Vagina (tissue), 2 donors: ENCODE measurements around the gene SLC36A3.

Experiments
- CTCF ChIP-seq, 3 experiments: fragments of 450-650 bp in 2 of 3; fragments of 200-600 bp in 1 of 3; sonication (generic) in 1 of 3; IDR thresholded peaks; one replicate each; pipeline ENCODE4 v1.5.1; 2017 to 2019; ENCODE audit warnings: antibody characterized with exemption in 3 of 3, mild to moderate bottlenecking in 2 of 3, moderate library complexity in 2 of 3
- POLR2A ChIP-seq, 2 donors: fragments of 450-650 bp; IDR thresholded peaks; one replicate each; pipeline ENCODE4 v1.6.1; 2017; ENCODE audit warnings: antibody characterized with exemption in 2 of 2, mild to moderate bottlenecking in 2 of 2, moderate library complexity in 2 of 2
- POLR2AphosphoS5 ChIP-seq, 2 donors: sonication (generic); formaldehyde crosslinking; IDR thresholded peaks; one replicate each; pipeline ENCODE4 v1.9.0; 2017; ENCODE audit warnings: antibody characterized with exemption in 2 of 2, mild to moderate bottlenecking in 2 of 2, low read depth in 1 of 2; ENCODE audit not compliant: insufficient read depth in 1 of 2

- TF ChIP-seq CTCF (IDR thresholded peaks at IDR 0.05) (no peak), POLR2A (IDR thresholded peaks at IDR 0.05) (no peak), POLR2AphosphoS5 (IDR thresholded peaks at IDR 0.05; ENCODE audit: insufficient read depth in 1 of 2, low read depth in 1 of 2) (no peak)
Observed at GRCh38 chr5:151244206-151244605, 59.4 kb downstream of the SLC36A3 start.
